ENCODE measurements around the gene SPG21.

- TF ChIP-seq CTCF (conservative IDR thresholded peaks at IDR 0.05; ENCODE audit: low read depth, low read length) (no peak), RFX5 (IDR thresholded peaks at IDR 0.05; ENCODE audit: low read depth, low read length) (no peak), USF2 (IDR thresholded peaks at IDR 0.05; ENCODE audit: low read depth, low read length) (no peak), RCOR1 (IDR thresholded peaks at IDR 0.05; ENCODE audit: insufficient replicate concordance, low read length) (no peak), RAD21 (IDR thresholded peaks at IDR 0.05; ENCODE audit: low read length) (no peak), POLR2A (IDR thresholded peaks at IDR 0.05; ENCODE audit: low read depth, low read length) (no peak), SMC3 (IDR thresholded peaks at IDR 0.05; ENCODE audit: low read depth, low read length) (no peak), MAFK (IDR thresholded peaks at IDR 0.05; ENCODE audit: low read depth, low read length) (no peak), CEBPB (IDR thresholded peaks at IDR 0.05; ENCODE audit: low read depth, low read length) (no peak), ELK1 (IDR thresholded peaks at IDR 0.05; ENCODE audit: borderline replicate concordance, low read depth, low read length) (no peak), MAZ (IDR thresholded peaks at IDR 0.05; ENCODE audit: borderline replicate concordance, low read depth, low read length) (no peak)
These were observed 47.4 kb downstream of the SPG21 start for GRCh38 chr15:64942356-64942755.
